GM12864 (cell line): ENCODE results near the gene LRP4.

Experiments
- DNase-seq: peaks from one replicate; pipeline ENCODE4 v3.0.0-alpha.2; 2011; ENCODE audit warnings: low read depth
- H3K4me3 ChIP-seq: 2 replicates; pipeline ENCODE4 v1.5.1; 2011; ENCODE audit warnings: mild to moderate bottlenecking, low read depth, low read length, control low read depth
- TF ChIP-seq, protein P1 (sequence below): IDR thresholded peaks from 2 replicates; pipeline ENCODE4 v1.5.1; 2011; ENCODE audit warnings: low read depth, mild to moderate bottlenecking, moderate library complexity, low read length, control low read depth, inconsistent platforms; ENCODE audit errors: missing control alignments

The LRP4 gene

DNA sequence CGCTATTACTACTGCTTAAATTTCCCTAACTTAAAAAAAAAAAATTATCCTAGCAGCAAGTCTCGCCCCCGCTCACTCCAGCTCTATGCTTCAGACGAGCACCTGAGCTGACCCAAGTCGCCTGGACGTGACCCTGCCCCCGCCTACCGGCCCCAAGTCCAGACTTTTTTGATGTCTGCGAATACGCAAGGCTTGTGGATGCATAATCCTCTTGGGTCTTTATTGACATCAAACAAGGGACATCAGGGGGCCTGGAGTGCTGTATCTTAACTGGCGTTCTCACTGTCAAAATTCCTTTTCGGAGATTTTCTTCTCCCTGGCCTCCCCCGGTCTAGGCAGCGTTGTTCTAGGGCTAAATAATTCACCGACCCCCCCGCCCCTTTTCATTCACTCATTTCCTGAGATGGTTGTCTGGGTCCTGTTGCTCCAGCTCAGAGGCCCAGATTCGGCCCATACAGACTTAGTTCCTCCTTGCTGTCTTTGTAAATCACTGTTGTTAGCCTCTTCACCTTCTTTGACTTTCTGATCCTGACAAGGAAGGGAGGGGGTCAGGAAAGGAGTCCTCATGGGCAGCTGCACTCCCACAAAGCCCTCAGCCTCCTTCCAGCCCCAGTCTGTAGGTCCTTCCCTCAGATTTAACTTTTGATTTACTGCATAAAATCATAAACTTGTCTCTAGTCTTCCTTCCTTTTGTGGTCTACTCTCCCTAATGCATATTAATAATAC is 601 bp upstream of the LRP4 start:
- peak overlapping the region; percentile 22; the same call in 1 of the 2 replicates for H3K4me3 ChIP-seq
- TF ChIP-seq, protein P1, sequence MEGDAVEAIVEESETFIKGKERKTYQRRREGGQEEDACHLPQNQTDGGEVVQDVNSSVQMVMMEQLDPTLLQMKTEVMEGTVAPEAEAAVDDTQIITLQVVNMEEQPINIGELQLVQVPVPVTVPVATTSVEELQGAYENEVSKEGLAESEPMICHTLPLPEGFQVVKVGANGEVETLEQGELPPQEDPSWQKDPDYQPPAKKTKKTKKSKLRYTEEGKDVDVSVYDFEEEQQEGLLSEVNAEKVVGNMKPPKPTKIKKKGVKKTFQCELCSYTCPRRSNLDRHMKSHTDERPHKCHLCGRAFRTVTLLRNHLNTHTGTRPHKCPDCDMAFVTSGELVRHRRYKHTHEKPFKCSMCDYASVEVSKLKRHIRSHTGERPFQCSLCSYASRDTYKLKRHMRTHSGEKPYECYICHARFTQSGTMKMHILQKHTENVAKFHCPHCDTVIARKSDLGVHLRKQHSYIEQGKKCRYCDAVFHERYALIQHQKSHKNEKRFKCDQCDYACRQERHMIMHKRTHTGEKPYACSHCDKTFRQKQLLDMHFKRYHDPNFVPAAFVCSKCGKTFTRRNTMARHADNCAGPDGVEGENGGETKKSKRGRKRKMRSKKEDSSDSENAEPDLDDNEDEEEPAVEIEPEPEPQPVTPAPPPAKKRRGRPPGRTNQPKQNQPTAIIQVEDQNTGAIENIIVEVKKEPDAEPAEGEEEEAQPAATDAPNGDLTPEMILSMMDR = no peak
- no peak for DNase-seq

DNA sequence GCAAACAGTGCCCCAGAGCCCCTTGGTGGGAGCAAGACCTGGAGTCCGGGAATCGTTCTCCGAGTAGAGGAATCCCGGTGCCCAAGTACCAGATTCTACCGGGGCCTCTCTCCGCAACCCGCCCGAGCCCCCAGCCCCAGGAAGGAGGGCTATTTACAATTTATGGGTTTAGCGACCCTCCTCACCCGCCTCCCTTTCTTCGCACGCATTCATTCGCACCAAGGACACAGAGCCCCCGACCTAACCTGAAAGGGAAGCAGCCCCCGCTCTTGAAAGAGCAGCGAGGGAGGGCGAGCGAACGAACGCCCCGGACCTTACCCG is 628 bp downstream of the LRP4 start:
- peak overlapping the region; percentile 43 for H3K4me3 ChIP-seq
- DNase-seq = no peak
- TF ChIP-seq, protein P1 = no peak

- no peak for DNase-seq
- TF ChIP-seq, protein P1 = no peak
- H3K4me3 ChIP-seq = peak overlapping the region; percentile 43
Measured at GRCh38 chr11:46917109-46917761, 1.1 kb downstream of the LRP4 start.

DNA sequence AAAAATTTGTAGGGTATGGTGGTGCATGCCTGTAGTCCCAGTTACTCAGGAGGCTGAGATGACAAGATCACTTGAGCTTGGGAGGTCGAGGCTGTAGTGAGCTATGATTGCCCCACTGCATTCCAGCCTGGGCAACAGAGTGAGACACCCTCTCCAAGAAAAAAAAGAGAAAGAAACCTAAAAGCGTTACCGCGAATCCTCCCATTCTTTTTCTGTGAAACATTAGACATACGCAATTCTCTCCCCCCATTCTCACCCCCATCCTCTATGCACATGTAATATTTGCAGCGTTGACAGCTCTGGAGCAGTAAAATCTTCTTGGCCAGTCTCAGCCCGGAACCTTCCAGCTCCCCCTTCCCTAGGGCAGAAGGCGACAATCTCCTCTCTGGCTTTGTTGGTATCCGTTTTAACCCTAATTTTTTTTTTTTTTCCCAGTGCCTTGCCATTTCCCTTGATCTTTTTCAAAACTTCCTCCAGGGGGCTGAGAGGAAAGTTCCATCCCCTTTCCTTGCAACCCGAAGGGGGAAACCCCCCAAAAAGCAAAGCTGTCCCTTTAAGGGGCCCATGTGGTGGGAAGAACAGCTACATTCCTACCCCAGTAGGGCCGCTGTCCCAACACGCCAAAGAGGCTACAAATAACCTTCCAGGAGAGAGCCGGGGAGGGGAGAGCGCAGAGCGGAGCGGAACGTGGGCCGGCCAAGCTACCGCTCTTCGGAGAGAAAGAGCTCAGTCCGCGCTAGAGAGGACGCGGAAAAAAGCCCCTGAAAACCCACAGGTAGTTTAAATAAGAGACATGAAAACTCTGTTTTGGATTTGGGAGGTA is 1.9 kb downstream of the LRP4 start:
- no peak for DNase-seq
- peak overlapping the region; percentile 12 for H3K4me3 ChIP-seq
- TF ChIP-seq, protein P1 = no peak

DNA sequence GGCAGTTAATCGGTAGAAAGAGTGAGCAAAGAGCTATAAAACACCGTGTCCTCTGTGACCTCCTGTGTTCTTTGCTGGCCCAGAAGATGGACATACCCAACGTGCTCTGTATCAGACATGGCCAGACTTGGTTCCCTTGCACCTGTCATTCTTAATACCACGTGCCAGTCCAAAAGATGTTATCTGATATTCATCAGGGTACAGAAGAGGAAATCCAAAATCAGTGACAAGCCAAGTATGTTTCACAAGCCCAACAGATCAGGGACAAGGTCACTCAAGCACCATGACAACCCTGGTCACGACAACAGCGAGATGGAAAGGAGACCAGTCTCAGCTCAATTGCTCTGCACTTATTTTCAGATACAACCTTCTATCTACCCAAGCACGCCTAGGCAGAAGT is 3.4 kb downstream of the LRP4 start:
- TF ChIP-seq, protein P1 = no peak
- H3K4me3 ChIP-seq = no peak overlapping the region

GRCh38 chr11:46914363-46914762 is 4.0 kb downstream of the LRP4 start:
- TF ChIP-seq, protein P1 = no peak
- DNase-seq = no peak
- no peak overlapping the region for H3K4me3 ChIP-seq

More for the DNA sequence above, 3.4 kb downstream of the LRP4 start:
- DNase-seq = no peak
